T-helper 1 cell treated with Interleukin-12 subunit alpha and Interleukin-12 subunit beta and Interleukin-4 antibody, amounts not matched to agents 30 μg/mL and 1 μg/mL, for 36 hours (primary cell): ENCODE measurements around the gene ELF1.
A peak's percentile ranks its signal among the peaks of the same experiment; 100 is the strongest.
"Not testable (repeated sequence)": the region's sequence is repeated elsewhere in the genome, so short reads cannot be mapped to it uniquely, and the experiment has no call there.

Source experiments
- H3K27ac Mint-ChIP-seq: one replicate; pipeline ENCODE4 v1.8.0; 2021; ENCODE audit warnings: mild to moderate bottlenecking, mixed read lengths
- H3K27me3 Mint-ChIP-seq: one replicate; pipeline ENCODE4 v1.8.0; 2021; ENCODE audit warnings: low read depth, mixed read lengths
- H3K36me3 Mint-ChIP-seq: one replicate; pipeline ENCODE4 v1.8.0; 2021; ENCODE audit warnings: low read depth, mixed read lengths
- H3K4me1 Mint-ChIP-seq: one replicate; pipeline ENCODE4 v1.8.0; 2021; ENCODE audit warnings: low read depth, mixed read lengths
- H3K4me3 Mint-ChIP-seq: one replicate; pipeline ENCODE4 v1.8.0; 2021; ENCODE audit warnings: mild to moderate bottlenecking, moderate library complexity, mixed read lengths
- H3K9me3 Mint-ChIP-seq: one replicate; pipeline ENCODE4 v1.8.0; 2021; ENCODE audit warnings: mixed read lengths

Gene ELF1

DNA sequence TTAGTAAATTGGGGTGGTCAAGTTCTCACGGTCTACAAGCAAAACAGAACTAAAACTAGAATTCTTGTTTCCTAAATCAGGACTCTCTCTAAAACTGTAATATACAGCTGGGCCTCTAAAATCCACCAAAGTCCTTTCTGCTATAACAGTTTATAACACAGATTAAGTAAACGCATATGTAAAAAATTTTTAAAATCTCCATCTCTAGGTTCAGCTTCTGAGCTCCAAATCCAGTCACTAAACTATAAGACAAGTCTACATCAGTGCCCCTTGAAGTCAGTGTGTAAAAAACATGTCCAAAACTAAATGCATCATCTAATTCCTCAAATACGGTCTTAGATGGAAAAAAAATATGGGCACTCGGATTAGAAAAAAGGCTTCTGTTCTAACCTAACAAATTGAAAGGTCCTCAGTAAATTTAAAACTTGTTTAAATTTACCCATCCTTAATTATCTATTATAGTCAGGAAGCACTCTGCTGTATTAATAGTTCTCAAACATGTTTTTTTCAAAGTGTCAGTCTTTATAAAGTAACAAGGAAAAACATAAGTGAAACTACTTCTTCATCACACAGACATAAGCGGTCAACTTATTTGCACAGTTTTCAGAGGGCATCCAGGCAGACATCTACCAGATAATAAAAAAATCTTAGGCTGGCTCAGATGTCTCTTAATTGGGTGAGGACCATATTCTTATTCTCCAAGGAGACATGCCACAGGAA, 33.6 kb downstream of the ELF1 start:
- peak overlapping the region; percentile 89 for H3K4me3 Mint-ChIP-seq
- peaks cover 15% of the 10 kb centered on the region for H3K36me3 Mint-ChIP-seq
- peak overlapping the region; percentile 86 for H3K27ac Mint-ChIP-seq
- H3K4me1 Mint-ChIP-seq = peaks cover 52% of the 10 kb centered on the region
- no peaks in the 10 kb centered on the region for H3K9me3 Mint-ChIP-seq
- H3K27me3 Mint-ChIP-seq = no peaks in the 10 kb centered on the region

DNA sequence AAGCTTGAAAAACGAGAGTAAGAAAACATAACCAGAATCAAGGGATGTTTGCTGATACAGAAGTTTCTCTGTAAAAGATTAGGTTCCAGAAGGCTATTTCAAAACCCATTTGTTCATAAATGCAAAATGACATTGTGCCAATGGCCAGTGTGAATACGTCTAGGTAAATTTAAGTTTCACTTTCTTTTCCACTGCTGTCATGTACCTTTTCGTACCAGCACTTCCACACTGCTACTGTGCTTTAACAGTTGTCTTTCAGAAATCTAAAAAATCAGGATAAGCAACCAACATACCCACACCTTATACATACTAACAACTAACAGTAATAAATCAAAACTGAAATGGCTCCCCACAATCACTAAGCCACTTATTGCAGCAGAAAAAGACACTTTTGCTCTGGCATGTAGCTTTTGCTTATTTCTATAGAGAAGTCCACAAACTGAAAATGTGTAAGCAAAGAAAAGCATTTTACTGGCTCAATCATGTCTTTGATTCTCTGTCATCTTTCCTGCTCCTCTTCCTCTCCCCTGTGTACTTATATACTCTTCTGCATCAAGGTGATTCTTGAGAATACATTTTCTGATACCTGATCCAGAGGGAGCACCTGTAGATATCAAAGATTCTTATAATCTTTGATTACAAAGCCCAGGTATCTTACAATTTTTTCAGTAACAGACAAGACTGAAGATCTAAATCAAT, 34.3 kb downstream of the ELF1 start:
- Mint-ChIP-seq H3K9me3 (no peaks in the 10 kb centered on the region), H3K36me3 (peaks cover 22% of the 10 kb centered on the region), H3K4me3 (peak overlapping the region; percentile 89), H3K4me1 (peaks cover 57% of the 10 kb centered on the region), H3K27ac (peak overlapping the region; percentile 86), H3K27me3 (no peaks in the 10 kb centered on the region)

DNA sequence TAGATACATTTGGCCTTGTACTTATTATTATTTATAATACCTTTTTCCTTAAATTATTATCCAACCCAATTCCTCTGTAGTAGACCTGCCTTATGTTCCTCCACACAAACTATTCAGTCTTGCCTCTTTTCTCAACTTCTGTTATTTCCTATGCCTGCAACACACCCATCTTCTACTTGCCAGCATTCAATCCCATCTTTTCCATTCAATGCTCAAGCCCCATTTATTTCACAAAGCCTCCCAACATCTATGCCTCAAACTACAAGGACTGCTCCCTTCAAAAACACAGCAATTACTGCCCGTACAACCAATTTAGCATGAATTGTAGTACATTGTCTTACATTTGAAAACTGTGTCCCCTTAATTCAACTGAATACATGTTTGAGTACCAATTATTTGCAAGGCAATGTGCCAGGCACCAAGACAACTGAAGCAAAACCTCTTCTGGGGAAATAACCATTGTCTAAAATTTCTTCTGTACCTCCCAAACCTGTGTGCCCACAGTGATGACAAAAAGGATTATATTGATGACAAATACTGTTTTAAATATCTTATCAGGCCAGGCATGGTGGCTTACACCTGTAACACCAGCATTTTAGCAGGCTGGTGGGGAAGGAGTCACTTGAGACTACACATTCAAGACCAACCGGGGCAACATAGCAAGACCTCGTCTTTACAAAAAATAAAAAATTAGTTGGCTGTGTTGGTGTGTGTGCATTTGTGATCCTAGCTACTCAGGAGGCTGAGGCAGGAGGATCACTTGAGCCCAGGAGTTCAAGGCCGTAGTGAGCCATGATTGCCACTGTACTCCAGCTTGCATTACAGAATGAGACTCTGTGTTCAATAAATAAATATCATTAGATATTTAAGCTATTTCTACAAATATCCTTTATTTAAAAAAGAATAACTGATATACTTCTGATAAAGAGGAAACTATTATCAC, 35.1 kb downstream of the ELF1 start:
- Mint-ChIP-seq H3K4me1 (peaks cover 64% of the 10 kb centered on the region), H3K9me3 (no peaks in the 10 kb centered on the region), H3K4me3 (peak overlapping the region; percentile 97), H3K27me3 (no peaks in the 10 kb centered on the region), H3K36me3 (peaks cover 26% of the 10 kb centered on the region), H3K27ac (peak overlapping the region; percentile 86)

DNA sequence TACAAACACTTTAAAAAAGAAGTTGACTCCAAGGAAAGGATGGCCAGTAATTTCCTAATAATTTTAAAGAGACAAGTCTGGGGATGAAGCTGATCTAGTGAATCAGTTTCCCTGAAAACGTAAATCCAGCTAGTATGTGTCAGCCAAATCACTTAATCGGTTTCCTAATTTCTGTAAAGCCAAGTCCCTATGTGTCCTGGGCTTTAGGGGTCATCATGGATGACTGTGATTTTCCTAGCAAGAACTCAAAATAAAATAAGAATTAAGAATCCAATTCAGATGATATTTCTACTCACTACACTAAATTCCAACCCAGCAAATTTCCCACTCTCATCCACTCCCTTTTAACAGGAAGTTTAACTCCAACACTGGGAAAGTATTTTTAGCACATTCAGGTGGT, 35.9 kb downstream of the ELF1 start:
- peak overlapping the region; percentile 86 for H3K27ac Mint-ChIP-seq
- peaks cover 62% of the 10 kb centered on the region for H3K4me1 Mint-ChIP-seq
- no peaks in the 10 kb centered on the region for H3K9me3 Mint-ChIP-seq
- no peaks in the 10 kb centered on the region for H3K27me3 Mint-ChIP-seq
- peak overlapping the region; percentile 97 for H3K4me3 Mint-ChIP-seq
- peaks cover 25% of the 10 kb centered on the region for H3K36me3 Mint-ChIP-seq

DNA sequence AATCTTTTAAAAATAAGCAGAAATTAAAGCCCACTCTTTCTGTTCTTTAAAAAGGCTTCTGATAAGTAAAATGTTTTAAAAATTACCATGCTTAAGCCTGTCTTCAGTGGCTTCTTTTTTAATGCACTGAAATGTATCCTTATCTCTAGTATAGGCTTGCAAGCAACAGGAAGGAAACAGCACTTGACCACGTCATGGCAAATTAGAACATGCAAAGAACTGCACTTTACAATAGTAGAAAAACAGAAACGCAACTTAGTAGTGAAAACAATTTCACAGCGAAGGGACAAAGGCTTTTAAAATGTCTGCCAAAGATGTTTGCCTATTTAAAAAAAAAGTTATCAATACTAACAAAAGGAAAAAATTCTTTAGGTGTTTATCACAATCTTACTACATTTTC, 36.3 kb downstream of the ELF1 start:
- Mint-ChIP-seq H3K27ac (peak overlapping the region; percentile 86), H3K4me3 (peak overlapping the region; percentile 97), H3K9me3 (no peaks in the 10 kb centered on the region), H3K36me3 (peaks cover 30% of the 10 kb centered on the region), H3K4me1 (peaks cover 64% of the 10 kb centered on the region), H3K27me3 (no peaks in the 10 kb centered on the region)

DNA sequence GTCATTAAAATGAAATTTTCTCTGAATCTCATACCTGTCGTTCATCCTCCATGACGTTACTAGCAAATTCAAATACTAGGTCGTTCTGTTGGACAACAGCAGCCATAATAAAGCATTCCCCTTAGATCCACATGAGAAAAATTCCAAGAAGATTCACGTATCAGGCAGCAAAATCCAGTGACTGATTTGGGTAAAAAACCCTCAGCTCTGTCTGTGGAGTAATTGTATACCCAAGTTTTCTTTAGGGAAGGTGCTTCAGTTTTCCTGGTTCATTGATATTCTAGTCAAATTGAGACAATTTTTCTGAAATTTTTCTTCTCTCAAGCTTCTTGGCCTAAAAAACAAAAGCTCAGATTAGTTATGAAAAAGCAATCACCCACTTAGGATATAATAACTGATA, 37.2 kb downstream of the ELF1 start:
- Mint-ChIP-seq H3K9me3 (no peaks in the 10 kb centered on the region), H3K27ac (peak overlapping the region; percentile 96), H3K4me1 (peaks cover 69% of the 10 kb centered on the region), H3K27me3 (no peaks in the 10 kb centered on the region), H3K36me3 (peaks cover 34% of the 10 kb centered on the region), H3K4me3 (peak overlapping the region; percentile 97)

DNA sequence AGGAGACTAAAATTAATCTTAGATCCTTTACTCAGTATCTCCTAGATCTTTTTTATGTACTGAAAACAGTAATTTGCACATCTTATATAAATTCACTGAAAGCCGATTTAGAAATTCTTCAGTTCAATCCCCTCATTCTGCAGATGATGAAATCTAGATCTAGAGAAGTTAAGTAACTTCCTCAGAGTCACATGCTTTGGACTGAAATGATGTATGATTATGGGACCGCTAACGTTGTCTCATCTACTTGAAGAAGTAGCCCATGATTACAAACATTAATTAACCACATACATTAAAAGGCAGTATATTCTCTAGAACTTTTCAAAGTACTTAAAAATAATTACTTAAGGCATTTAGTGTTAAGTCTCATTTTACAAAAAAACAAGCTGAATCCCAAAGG, 37.8 kb downstream of the ELF1 start:
- H3K4me3 Mint-ChIP-seq = peak overlapping the region; percentile 97
- peak overlapping the region; percentile 96 for H3K27ac Mint-ChIP-seq
- no peaks in the 10 kb centered on the region for H3K27me3 Mint-ChIP-seq
- H3K36me3 Mint-ChIP-seq = peaks cover 36% of the 10 kb centered on the region
- H3K9me3 Mint-ChIP-seq = no peaks in the 10 kb centered on the region
- peaks cover 71% of the 10 kb centered on the region for H3K4me1 Mint-ChIP-seq

DNA sequence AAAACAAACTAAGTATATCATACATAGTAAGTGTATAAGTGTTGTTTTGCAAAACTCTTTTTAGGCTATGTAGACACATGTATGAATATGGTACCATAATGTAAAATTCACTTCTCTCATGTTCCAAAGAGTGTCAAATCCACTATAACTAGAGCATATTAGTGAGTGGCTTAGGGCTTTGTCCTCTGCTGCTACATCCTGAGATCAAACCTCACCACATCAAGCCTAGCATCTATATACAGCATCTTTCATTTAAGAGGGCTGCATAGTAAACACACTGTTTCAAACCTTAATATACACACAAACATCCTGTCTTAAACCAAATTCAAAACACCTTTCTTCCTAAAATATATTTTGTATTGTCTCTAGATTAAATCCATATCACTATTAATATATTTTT, 38.7 kb downstream of the ELF1 start:
- H3K4me3 Mint-ChIP-seq = peak overlapping the region; percentile 89
- peak overlapping the region; percentile 80 for H3K27ac Mint-ChIP-seq
- H3K27me3 Mint-ChIP-seq = no peaks in the 10 kb centered on the region
- peaks cover 43% of the 10 kb centered on the region for H3K36me3 Mint-ChIP-seq
- H3K4me1 Mint-ChIP-seq = peaks cover 71% of the 10 kb centered on the region
- no peaks in the 10 kb centered on the region for H3K9me3 Mint-ChIP-seq

DNA sequence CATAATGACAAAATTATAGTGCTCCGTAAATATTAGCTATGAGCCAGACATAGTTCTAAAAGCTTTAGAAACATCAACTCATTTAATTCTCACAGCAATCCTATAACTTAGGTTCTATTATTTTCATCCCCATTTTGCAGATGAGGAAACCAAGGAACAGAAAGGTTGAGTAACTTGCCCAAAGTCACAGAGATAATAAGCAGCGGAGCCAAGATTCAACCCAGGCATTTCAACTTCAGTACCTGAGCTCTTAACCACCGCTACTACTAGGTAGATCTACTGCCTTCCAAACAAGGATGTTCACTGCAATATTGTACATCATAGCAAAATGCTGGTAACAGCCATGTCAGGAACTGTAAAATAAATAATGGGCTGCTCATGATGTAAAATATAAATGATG, 39.9 kb downstream of the ELF1 start:
- Mint-ChIP-seq H3K27ac (peak overlapping the region; percentile 80), H3K9me3 (no peaks in the 10 kb centered on the region), H3K4me1 (peaks cover 72% of the 10 kb centered on the region), H3K27me3 (no peaks in the 10 kb centered on the region), H3K4me3 (peak overlapping the region; percentile 89), H3K36me3 (peaks cover 43% of the 10 kb centered on the region)

DNA sequence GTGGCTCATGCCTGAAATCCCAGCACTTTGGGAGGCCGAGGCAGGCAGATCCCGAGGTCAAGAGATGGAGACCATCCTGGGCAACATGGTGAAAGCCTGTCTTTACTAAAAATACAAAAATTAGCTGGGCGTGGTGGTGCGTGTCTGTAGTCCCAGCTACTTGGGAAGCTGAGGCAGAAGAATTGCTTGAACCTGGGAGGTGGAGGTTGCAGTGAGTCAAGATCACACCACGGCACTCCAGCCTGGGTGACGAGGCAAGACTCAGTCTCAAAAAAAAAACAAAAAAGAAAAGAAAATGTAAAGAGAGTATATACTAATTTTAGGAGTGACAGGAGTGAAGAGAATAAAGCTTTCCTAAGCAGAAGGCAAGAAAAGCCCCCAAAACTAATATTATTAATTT, 41.0 kb downstream of the ELF1 start:
- peaks cover 43% of the 10 kb centered on the region for H3K36me3 Mint-ChIP-seq
- H3K9me3 Mint-ChIP-seq, H3K27me3 Mint-ChIP-seq: not testable (repeated sequence)
- H3K4me1 Mint-ChIP-seq = peaks cover 72% of the 10 kb centered on the region
- H3K4me3 Mint-ChIP-seq = peak overlapping the region; percentile 87
- H3K27ac Mint-ChIP-seq = peak overlapping the region; percentile 88

DNA sequence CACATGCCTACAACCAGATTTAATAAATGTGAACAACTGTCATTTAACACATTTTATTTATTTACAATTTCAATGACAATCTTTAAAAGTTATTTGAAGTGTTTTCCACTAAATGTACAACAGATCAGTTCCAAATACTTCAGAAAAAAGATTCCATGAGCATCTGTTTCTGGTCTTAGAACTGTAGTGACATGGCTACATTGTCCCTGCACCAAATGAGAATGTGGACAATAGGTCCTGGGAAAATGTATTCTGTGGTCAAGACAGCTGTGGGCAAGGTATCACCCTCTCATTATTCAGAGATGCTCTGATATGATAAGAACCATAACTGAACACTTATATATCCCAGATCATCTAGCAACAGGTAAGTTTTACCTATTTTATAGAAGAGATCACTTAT, 43.7 kb downstream of the ELF1 start:
- Mint-ChIP-seq H3K27ac (no peak overlapping the region), H3K36me3 (peaks cover 36% of the 10 kb centered on the region), H3K4me1 (peaks cover 79% of the 10 kb centered on the region), H3K4me3 (no peak overlapping the region), H3K27me3 (no peaks in the 10 kb centered on the region), H3K9me3 (no peaks in the 10 kb centered on the region)

DNA sequence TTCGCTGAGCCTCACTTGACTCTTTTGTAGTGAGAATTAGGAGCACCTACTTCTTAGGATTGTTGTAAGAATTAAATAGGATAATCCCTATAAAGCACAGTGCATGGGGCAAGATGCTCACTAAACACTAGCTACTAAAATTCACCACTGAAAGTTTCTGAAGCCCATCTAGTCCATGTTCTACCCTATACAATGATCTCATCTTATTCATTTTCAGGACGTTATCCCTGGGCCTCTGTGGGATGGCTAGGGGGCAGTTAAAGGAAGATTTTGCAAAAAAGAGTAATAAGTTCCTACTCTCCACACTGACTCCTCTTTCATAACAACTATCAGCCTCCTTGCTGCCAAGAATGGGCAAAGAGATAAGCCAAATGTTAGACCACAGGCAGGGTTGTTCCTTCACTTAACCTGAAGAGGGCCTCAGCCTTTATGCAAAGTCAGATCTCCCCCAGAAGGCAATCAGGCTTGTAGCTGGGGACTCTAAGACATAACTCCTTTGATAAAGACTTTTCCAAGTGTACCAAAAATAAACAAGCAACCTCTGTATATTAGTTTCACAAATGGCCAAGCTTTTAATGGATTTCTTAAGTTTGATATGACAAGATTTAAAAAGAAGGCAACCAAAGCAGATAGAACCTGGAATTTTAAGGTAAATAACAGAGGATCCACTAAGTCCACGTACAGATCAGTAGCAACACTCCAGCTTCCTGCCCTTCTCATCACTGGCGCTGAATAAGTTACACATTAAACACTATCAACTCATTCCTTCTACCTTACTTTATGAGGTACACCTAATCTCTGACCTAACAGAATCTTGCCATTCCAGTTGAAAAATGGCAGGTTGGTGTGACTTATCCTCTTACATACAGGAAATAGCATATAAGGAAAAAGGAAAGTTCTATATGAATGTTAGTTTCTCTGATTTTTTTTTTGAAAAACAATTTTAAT, 44.4 kb downstream of the ELF1 start:
- peaks cover 78% of the 10 kb centered on the region for H3K4me1 Mint-ChIP-seq
- no peaks in the 10 kb centered on the region for H3K27me3 Mint-ChIP-seq
- H3K9me3 Mint-ChIP-seq = no peaks in the 10 kb centered on the region
- peak overlapping the region; percentile 32 for H3K27ac Mint-ChIP-seq
- peaks cover 30% of the 10 kb centered on the region for H3K36me3 Mint-ChIP-seq
- H3K4me3 Mint-ChIP-seq = peak overlapping the region; percentile 6

DNA sequence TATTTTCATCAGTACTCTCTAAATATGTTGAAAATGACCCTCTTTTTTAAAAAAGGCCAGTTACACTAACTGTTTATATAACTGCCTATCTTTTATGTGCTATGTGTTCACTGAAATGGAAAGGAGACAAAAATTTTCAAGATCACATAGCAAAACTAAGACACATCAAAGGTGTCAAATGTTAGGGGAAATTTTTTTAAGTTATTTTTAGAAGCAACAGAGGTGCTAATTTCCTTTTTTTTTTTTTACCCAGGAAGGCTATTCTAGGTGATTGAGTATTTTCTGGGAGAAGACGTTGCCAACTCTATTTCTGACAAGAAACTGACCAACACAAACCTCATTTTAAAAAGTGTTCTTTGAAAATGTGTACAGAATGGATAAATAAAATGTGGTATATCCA, 45.7 kb downstream of the ELF1 start:
- H3K9me3 Mint-ChIP-seq = no peaks in the 10 kb centered on the region

DNA sequence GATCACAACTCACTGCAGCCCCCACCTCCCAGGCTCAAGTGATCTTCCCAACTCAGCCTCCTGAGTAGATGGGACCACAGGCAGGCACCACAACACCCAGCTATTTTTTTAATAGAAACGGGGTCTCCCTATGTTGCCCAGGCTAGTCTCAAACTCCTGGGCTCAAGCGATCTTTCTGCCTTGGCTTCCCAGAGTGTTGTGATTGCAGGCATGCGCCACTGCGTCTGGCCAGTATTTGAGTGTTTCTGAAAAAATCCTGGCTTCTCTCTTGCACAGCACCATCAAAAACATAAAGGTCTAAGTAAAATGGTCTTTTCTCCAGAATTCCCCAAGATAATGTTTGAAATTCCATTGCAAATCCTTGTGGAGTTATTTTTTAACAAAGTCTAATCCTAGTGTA, 47.8 kb downstream of the ELF1 start:
- no peak overlapping the region for H3K4me3 Mint-ChIP-seq

More for the DNA sequence above, 45.7 kb downstream of the ELF1 start:
- Mint-ChIP-seq H3K36me3 (peaks cover 23% of the 10 kb centered on the region), H3K4me1 (peaks cover 75% of the 10 kb centered on the region), H3K27ac (peak overlapping the region; percentile 3), H3K27me3 (no peaks in the 10 kb centered on the region), H3K4me3 (no peak overlapping the region)

More for the DNA sequence above, 47.8 kb downstream of the ELF1 start:
- Mint-ChIP-seq H3K4me1 (peaks cover 69% of the 10 kb centered on the region), H3K27me3 (no peaks in the 10 kb centered on the region), H3K9me3 (no peaks in the 10 kb centered on the region), H3K36me3 (peaks cover 11% of the 10 kb centered on the region), H3K27ac (peak overlapping the region; percentile 5)
